SH-SY5Y (cell line): Measurements from ENCODE around the gene GIMAP7.

Experiments used
- GATA2 ChIP-seq: IDR thresholded peaks from 2 replicates; pipeline ENCODE4 v1.6.1; 2011; ENCODE audit warnings: mild to moderate bottlenecking, low read depth, low read length
- GATA3 ChIP-seq: IDR thresholded peaks from 2 replicates; pipeline ENCODE4 v1.6.1; 2011; ENCODE audit warnings: low read depth, mild to moderate bottlenecking, low read length, moderate library complexity

DNA sequence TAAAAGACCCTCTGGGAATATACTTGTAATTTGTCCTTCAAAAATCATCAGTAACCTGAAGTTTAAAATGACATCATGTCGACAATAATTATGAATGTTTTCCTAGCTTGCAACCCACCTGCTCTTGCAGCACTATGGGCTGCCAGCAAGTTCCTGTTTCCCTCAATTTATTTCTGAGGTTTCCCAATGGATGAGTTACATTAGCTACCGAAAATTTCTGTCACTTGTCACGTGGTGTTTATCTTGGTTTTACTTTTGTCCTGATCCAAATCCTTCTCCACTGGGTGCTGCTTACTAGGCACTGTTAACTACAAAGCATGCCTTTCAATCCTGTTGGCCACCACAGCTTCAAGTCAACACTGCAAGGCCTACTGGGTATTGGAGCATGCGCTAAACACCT is 32.8 kb upstream of the GIMAP7 start:
- TF ChIP-seq GATA3 (no peak), GATA2 (no peak)
